HEK293 (cell line): ENCODE data around the gene CIC.

Source experiments
- CTCF ChIA-PET: fragments of 350-600 bp; formaldehyde crosslinking; extraction: SDS; loops from one replicate; lab custom pipeline; 2021; ENCODE audit warnings: antibody characterized with exemption; lab: Yijun Ruan, JAX
- POLR2A ChIA-PET: fragments of 300-600 bp; formaldehyde crosslinking; extraction: SDS; loops from one replicate; lab custom pipeline; 2020; ENCODE audit warnings: antibody characterized with exemption, inconsistent platforms; lab: Yijun Ruan, JAX
- H3K27ac ChIP-seq: fragments of 200-500 bp; sonication (Bioruptor generic); 2 replicates; pipeline ENCODE4 v1.5.1; 2014; ENCODE audit warnings: low read depth, low read length, control low read depth, inconsistent platforms; ENCODE audit errors: extremely low read depth
- H3K36me3 ChIP-seq, 2 experiments: fragments of 200-500 bp in 1 of 2; sonication (Bioruptor generic) in 1 of 2; 1 replicate in 1 of 2; 2 replicates in 1 of 2; pipeline ENCODE4 v1.5.1; 2014 to 2017; ENCODE audit warnings: inconsistent platforms in 2 of 2, low read length in 2 of 2; ENCODE audit not compliant: control insufficient read depth in 2 of 2, insufficient read depth in 1 of 2
- H3K4me1 ChIP-seq: fragments of 200-500 bp; sonication (Bioruptor generic); 2 replicates; pipeline ENCODE4 v1.5.1; 2014; ENCODE audit warnings: mild to moderate bottlenecking, low read length, inconsistent platforms; ENCODE audit not compliant: control insufficient read depth, insufficient read depth
- H3K4me3 ChIP-seq: 2 replicates; pipeline ENCODE4 v1.5.1; 2011; ENCODE audit warnings: low read depth, mild to moderate bottlenecking, control low read depth, low read length, moderate library complexity
- H3K9me3 ChIP-seq: fragments of 200-500 bp; sonication (Bioruptor generic); 2 replicates; pipeline ENCODE4 v1.5.1; 2014; ENCODE audit warnings: low read depth, low read length, inconsistent platforms; ENCODE audit not compliant: control insufficient read depth, insufficient read depth
- BCL11A ChIP-seq: fragments of 450-650 bp; formaldehyde crosslinking; IDR thresholded peaks from 2 replicates; pipeline ENCODE4 v1.5.1; 2016; ENCODE audit warnings: low read depth, missing biosample characterization, missing genetic modification characterization
- GLI4 ChIP-seq: fragments of 450-650 bp; formaldehyde crosslinking; IDR thresholded peaks from 2 replicates; pipeline ENCODE4 v1.5.1; 2016; ENCODE audit warnings: missing biosample characterization, missing genetic modification characterization
- KLF7 ChIP-seq: fragments of 450-650 bp; formaldehyde crosslinking; IDR thresholded peaks from 2 replicates; pipeline ENCODE4 v1.5.1; 2016; ENCODE audit warnings: missing biosample characterization, missing genetic modification characterization, borderline replicate concordance
- MZF1 ChIP-seq: fragments of 450-650 bp; formaldehyde crosslinking; IDR thresholded peaks from 2 replicates; pipeline ENCODE4 v1.5.1; 2017; ENCODE audit warnings: missing biosample characterization, missing genetic modification characterization, borderline replicate concordance
- OSR2 ChIP-seq: fragments of 450-650 bp; formaldehyde crosslinking; IDR thresholded peaks from 2 replicates; pipeline ENCODE4 v1.5.1; 2016; ENCODE audit warnings: missing biosample characterization, missing genetic modification characterization
- SCRT1 ChIP-seq: fragments of 450-650 bp; formaldehyde crosslinking; IDR thresholded peaks from 2 replicates; pipeline ENCODE4 v1.5.1; 2016; ENCODE audit warnings: missing biosample characterization, missing genetic modification characterization, borderline replicate concordance
- SCRT2 ChIP-seq: fragments of 450-650 bp; formaldehyde crosslinking; IDR thresholded peaks from 2 replicates; pipeline ENCODE4 v1.5.1; 2016; ENCODE audit warnings: missing biosample characterization, missing genetic modification characterization
- SP7 ChIP-seq: fragments of 450-650 bp; formaldehyde crosslinking; IDR thresholded peaks from 2 replicates; pipeline ENCODE4 v1.5.1; 2016; ENCODE audit warnings: missing biosample characterization, missing genetic modification characterization
- YY2 ChIP-seq: fragments of 450-650 bp; formaldehyde crosslinking; IDR thresholded peaks from 2 replicates; pipeline ENCODE4 v1.5.1; 2016; ENCODE audit warnings: missing biosample characterization, missing genetic modification characterization
- ZBTB48 ChIP-seq: fragments of 450-650 bp; formaldehyde crosslinking; IDR thresholded peaks from 2 replicates; pipeline ENCODE4 v1.5.1; 2016; ENCODE audit warnings: missing biosample characterization, missing genetic modification characterization
- ZFP41 ChIP-seq: fragments of 450-650 bp; formaldehyde crosslinking; IDR thresholded peaks from 2 replicates; pipeline ENCODE4 v1.5.1; 2016; ENCODE audit warnings: missing biosample characterization, missing genetic modification characterization, borderline replicate concordance
- ZNF140 ChIP-seq: fragments of 450-650 bp; formaldehyde crosslinking; IDR thresholded peaks from 2 replicates; pipeline ENCODE4 v1.5.1; 2016; ENCODE audit warnings: missing biosample characterization, missing genetic modification characterization
- ZNF214 ChIP-seq: fragments of 450-650 bp; formaldehyde crosslinking; IDR thresholded peaks from 2 replicates; pipeline ENCODE4 v1.5.1; 2017; ENCODE audit warnings: missing biosample characterization, mild to moderate bottlenecking, missing genetic modification characterization, borderline replicate concordance
- ZNF292 ChIP-seq: fragments of 450-650 bp; formaldehyde crosslinking; IDR thresholded peaks from 2 replicates; pipeline ENCODE4 v1.5.1; 2016; ENCODE audit warnings: low read depth, missing biosample characterization, missing genetic modification characterization, borderline replicate concordance
- ZNF366 ChIP-seq: fragments of 450-650 bp; formaldehyde crosslinking; conservative IDR thresholded peaks from 2 replicates; pipeline ENCODE4 v1.5.1; 2016; ENCODE audit warnings: missing biosample characterization, missing genetic modification characterization
- ZNF391 ChIP-seq: fragments of 450-650 bp; formaldehyde crosslinking; IDR thresholded peaks from 2 replicates; pipeline ENCODE4 v1.5.1; 2016; ENCODE audit warnings: low read depth, missing biosample characterization, missing genetic modification characterization, borderline replicate concordance
- ZNF521 ChIP-seq: fragments of 450-650 bp; formaldehyde crosslinking; IDR thresholded peaks from 2 replicates; pipeline ENCODE4 v1.5.1; 2017; ENCODE audit warnings: missing biosample characterization, mild to moderate bottlenecking, missing genetic modification characterization
- ZNF548 ChIP-seq: fragments of 450-650 bp; formaldehyde crosslinking; IDR thresholded peaks from 2 replicates; pipeline ENCODE4 v1.5.1; 2016; ENCODE audit warnings: missing biosample characterization, missing genetic modification characterization
- ZNF549 ChIP-seq: fragments of 450-650 bp; IDR thresholded peaks from 2 replicates; pipeline ENCODE4 v1.5.1; 2018; ENCODE audit warnings: missing biosample characterization, missing genetic modification characterization, mild to moderate bottlenecking, inconsistent platforms, moderate library complexity
- ZNF558 ChIP-seq: fragments of 450-650 bp; formaldehyde crosslinking; IDR thresholded peaks from 2 replicates; pipeline ENCODE4 v1.5.1; 2016; ENCODE audit warnings: missing biosample characterization, missing genetic modification characterization
- ZNF600 ChIP-seq: fragments of 450-650 bp; formaldehyde crosslinking; IDR thresholded peaks from 2 replicates; pipeline ENCODE4 v1.5.1; 2016; ENCODE audit warnings: missing biosample characterization, missing genetic modification characterization
- ZNF645 ChIP-seq: fragments of 450-650 bp; formaldehyde crosslinking; IDR thresholded peaks from 2 replicates; pipeline ENCODE4; 2016; ENCODE audit warnings: missing biosample characterization, missing genetic modification characterization
- ZNF664 ChIP-seq: fragments of 450-650 bp; formaldehyde crosslinking; IDR thresholded peaks from 2 replicates; pipeline ENCODE4 v1.5.1; 2016; ENCODE audit warnings: missing biosample characterization, missing genetic modification characterization
- ZSCAN18 ChIP-seq: fragments of 450-650 bp; formaldehyde crosslinking; IDR thresholded peaks from 2 replicates; pipeline ENCODE4 v1.5.1; 2016; ENCODE audit warnings: missing biosample characterization, missing genetic modification characterization

Gene CIC

GRCh38 chr19:42297039-42297438 lies 28.0 kb downstream of the CIC start:
- H3K4me3 ChIP-seq, result no peak overlapping the region
- CTCF ChIA-PET, result interaction anchor here (0.6 to 4.8 kb wide), 15 partner anchors 12 to 188 kb away, joined by 3 to 55 read pairs (median 5); partner anchors contain the start of gene GSK3A
- H3K4me1 ChIP-seq, result peaks cover 5% of the 10 kb centered on the region; the same call in 1 of the 2 replicates
- no peaks in the 10 kb centered on the region for H3K9me3 ChIP-seq
- no peak for TF ChIP-seq ZNF140
- 0 out of 2 replicates have a peak, but pooled peaks have one; percentile 34 for TF ChIP-seq SCRT1 (tag by site-specific recombination)
- no peak overlapping the region for H3K27ac ChIP-seq
- POLR2A ChIA-PET, result interaction anchor here (1.3 to 3.4 kb wide), 2 partner anchors 10 to 53 kb away, joined by 4 to 31 read pairs; partner anchors contain the start of gene GSK3A
- H3K36me3 ChIP-seq, result peaks cover 31 to 53% of the 10 kb centered on the region in 2 experiments

- Histone ChIP-seq H3K4me1 (peaks cover 13% of the 10 kb centered on the region), H3K36me3 (peaks cover 12 to 13% of the 10 kb centered on the region in 2 experiments; a peak in 2 of 3 replicates), H3K4me3 (peak within 1 kb of the TSS; percentile 57), H3K27ac (peak within 1 kb of the TSS; percentile 75; the same call in 1 of the 2 replicates), H3K9me3 (no peaks in the 10 kb centered on the region)
- POLR2A ChIA-PET, result interaction anchor here (0.5 to 2.9 kb wide), 16 partner anchors 8 to 165 kb away, joined by 3 to 26 read pairs (median 4); partner anchors contain the start of genes CNFN and GSK3A
- CTCF ChIA-PET, result interaction anchor here (0.7 to 1.5 kb wide), 6 partner anchors 10 to 761 kb away, joined by 3 to 6 read pairs (median 4); no protein-coding TSS in a partner anchor
- TF ChIP-seq SCRT2 (tag by site-specific recombination) (no peak), ZNF214 (tag by site-specific recombination) (no peak)
Observed at GRCh38 chr19:42301646-42302203, 32.7 kb downstream of the CIC start, which contains the start of gene PRR19. Gene PRR19 (plus strand): TSS chr19:42302132. CDS start chr19:42309585, 7,453 bp downstream.

- TF ChIP-seq ZNF600 (tag by site-specific recombination) (0 out of 2 replicates have a peak, but pooled peaks have one; percentile 18), ZNF558 (tag by site-specific recombination) (0 out of 2 replicates have a peak, but pooled peaks have one; percentile 6), MZF1 (tag by site-specific recombination) (0 out of 2 replicates have a peak, but pooled peaks have one; percentile 26), ZSCAN18 (0 out of 2 replicates have a peak, but pooled peaks have one; percentile 4), YY2 (tag by site-specific recombination) (0 out of 2 replicates have a peak, but pooled peaks have one; percentile 31), ZBTB48 (peak; percentile 76), BCL11A (no peak), ZNF664 (tag by site-specific recombination) (0 out of 2 replicates have a peak, but pooled peaks have one; percentile 12), ZNF521 (no peak)
- Histone ChIP-seq H3K36me3 (peaks cover 3 to 7% of the 10 kb centered on the region in 2 experiments; a peak in 2 of 3 replicates), H3K4me1 (peaks cover 13% of the 10 kb centered on the region), H3K4me3 (no peak overlapping the region; the same call in 1 of the 2 replicates), H3K9me3 (no peaks in the 10 kb centered on the region), H3K27ac (peak overlapping the region; percentile 75; the same call in 1 of the 2 replicates)
- ChIA-PET CTCF (interaction anchor here (0.5 to 1.8 kb wide), 4 partner anchors 23 to 185 kb away, joined by 4 to 8 read pairs (median 4); no protein-coding TSS in a partner anchor), POLR2A (interaction anchor here (1.0 to 2.9 kb wide), 10 partner anchors 9 to 157 kb away, joined by 3 to 26 read pairs (median 4); partner anchors contain the start of gene GSK3A)
Observed at GRCh38 chr19:42303101-42303464, 34.0 kb downstream of the CIC start.

- CTCF ChIA-PET, result interaction anchor here (0.6 to 1.8 kb wide), 7 partner anchors 9 to 138 kb away, joined by 4 to 8 read pairs (median 4); no protein-coding TSS in a partner anchor
- Histone ChIP-seq H3K4me3 (no peak overlapping the region), H3K9me3 (no peaks in the 10 kb centered on the region), H3K36me3 (peaks cover 0 to 7% of the 10 kb centered on the region in 2 experiments; a peak in 2 of 3 replicates), H3K4me1 (peaks cover 13% of the 10 kb centered on the region), H3K27ac (peak overlapping the region; percentile 75; the same call in 1 of the 2 replicates)
- POLR2A ChIA-PET, result interaction anchor here (0.7 kb wide), 2 partner anchors 19 to 121 kb away, joined by 4 to 5 read pairs; no protein-coding TSS in a partner anchor
- TF ChIP-seq SP7 (tag by site-specific recombination) (no peak), OSR2 (tag by site-specific recombination) (no peak), ZNF645 (no peak), ZNF391 (tag by site-specific recombination) (no peak), ZNF292 (tag by site-specific recombination) (no peak), GLI4 (tag by site-specific recombination) (no peak), ZNF366 (no peak), KLF7 (no peak), ZNF549 (no peak), ZNF548 (tag by site-specific recombination) (no peak), ZFP41 (tag by site-specific recombination) (no peak)
Observed at GRCh38 chr19:42303876-42304275, 34.8 kb downstream of the CIC start.
